H9 (cell line): Measurements from ENCODE around the gene TMEM97. TPM values are rescaled to one million over a fixed set of nuclear protein-coding genes. Genes with fewer than 3 reads are reported as not detected.
A peak's percentile ranks its signal among the peaks of the same experiment; 100 is the strongest.

Source experiments
- DNase-seq: peaks from one replicate; pipeline ENCODE4 v3.0.0-alpha.2; 2017
- H2AFZ ChIP-seq: one replicate; pipeline ENCODE4 v1.6.1; 2013; ENCODE audit warnings: mild to moderate bottlenecking, low read length, control low read depth, moderate library complexity
- H2AK5ac ChIP-seq: 2 replicates; pipeline ENCODE4 v1.6.1; 2013; ENCODE audit warnings: low read length, control low read depth, mixed read lengths; ENCODE audit not compliant: insufficient read length
- H2BK120ac ChIP-seq: one replicate; pipeline ENCODE4 v1.6.1; 2013; ENCODE audit warnings: low read depth, mild to moderate bottlenecking, low read length, control low read depth, inconsistent platforms; ENCODE audit not compliant: poor library complexity, severe bottlenecking
- H2BK12ac ChIP-seq: 2 replicates; pipeline ENCODE4 v1.6.1; 2013; ENCODE audit warnings: low read length, control low read depth, mixed read lengths, low read depth; ENCODE audit not compliant: insufficient read length
- H2BK15ac ChIP-seq: 2 replicates; pipeline ENCODE4 v1.6.1; 2013; ENCODE audit warnings: low read depth, low read length, control low read depth
- H2BK20ac ChIP-seq: one replicate; pipeline ENCODE4 v1.6.1; 2013; ENCODE audit warnings: low read depth, mild to moderate bottlenecking, low read length, control low read depth, inconsistent platforms; ENCODE audit not compliant: poor library complexity, severe bottlenecking
- H2BK5ac ChIP-seq: 2 replicates; pipeline ENCODE4 v1.6.1; 2013; ENCODE audit warnings: low read length, control low read depth, mixed read lengths; ENCODE audit not compliant: insufficient read length
- H3K14ac ChIP-seq: 2 replicates; pipeline ENCODE4 v1.6.1; 2013; ENCODE audit warnings: low read length, control low read depth; ENCODE audit not compliant: insufficient read depth
- H3K18ac ChIP-seq: 2 replicates; pipeline ENCODE4 v1.6.1; 2013; ENCODE audit warnings: low read depth, mild to moderate bottlenecking, mixed read lengths, low read length, control low read depth; ENCODE audit not compliant: insufficient read length
- H3K23ac ChIP-seq: 2 replicates; pipeline ENCODE4 v1.6.1; 2013; ENCODE audit warnings: low read length, control low read depth, mixed read lengths, low read depth; ENCODE audit not compliant: insufficient read length
- H3K23me2 ChIP-seq: 2 replicates; pipeline ENCODE4 v1.6.1; 2013; ENCODE audit warnings: low read depth, mild to moderate bottlenecking, mixed read lengths, low read length, control low read depth; ENCODE audit not compliant: insufficient read length, poor library complexity, severe bottlenecking
- H3K27ac ChIP-seq: 2 replicates; pipeline ENCODE4 v1.5.1; 2013; ENCODE audit warnings: low read length, control low read depth, mixed read lengths, low read depth; ENCODE audit not compliant: insufficient read length
- H3K27me3 ChIP-seq: 2 replicates; pipeline ENCODE4 v1.6.1; 2013; ENCODE audit warnings: low read length, control low read depth, inconsistent platforms; ENCODE audit not compliant: insufficient read depth
- H3K4ac ChIP-seq: 2 replicates; pipeline ENCODE4 v1.6.1; 2013; ENCODE audit warnings: low read depth, mild to moderate bottlenecking, control low read depth, inconsistent platforms, low read length, moderate library complexity
- H3K4me1 ChIP-seq: 2 replicates; pipeline ENCODE4 v1.6.1; 2013; ENCODE audit warnings: low read length, control low read depth, inconsistent platforms; ENCODE audit not compliant: insufficient read depth
- H3K4me2 ChIP-seq: 2 replicates; pipeline ENCODE4 v1.6.1; 2013; ENCODE audit warnings: low read length, control low read depth, mixed read lengths; ENCODE audit not compliant: insufficient read length, insufficient read depth
- H3K56ac ChIP-seq: 2 replicates; pipeline ENCODE4 v1.6.1; 2013; ENCODE audit warnings: low read depth, mild to moderate bottlenecking, mixed read lengths, low read length, control low read depth; ENCODE audit not compliant: insufficient read length
- H3K79me1 ChIP-seq: 2 replicates; pipeline ENCODE4 v1.6.1; 2013; ENCODE audit warnings: low read depth, mild to moderate bottlenecking, moderate library complexity, low read length, control low read depth, inconsistent platforms; ENCODE audit not compliant: insufficient read depth, poor library complexity, severe bottlenecking
- H3K79me2 ChIP-seq: 2 replicates; pipeline ENCODE4 v1.6.1; 2013; ENCODE audit warnings: low read length, control low read depth, inconsistent platforms; ENCODE audit not compliant: insufficient read depth
- H3K9ac ChIP-seq: 2 replicates; pipeline ENCODE4 v1.6.1; 2013; ENCODE audit warnings: low read length, control low read depth, mixed read lengths; ENCODE audit not compliant: insufficient read length; ENCODE audit errors: extremely low read depth
- H3K9me3 ChIP-seq: one replicate; pipeline ENCODE4 v1.6.1; 2013; ENCODE audit warnings: low read depth, low read length, inconsistent platforms; ENCODE audit not compliant: control insufficient read depth
- H3T11ph ChIP-seq: one replicate; pipeline ENCODE4 v1.6.1; 2013; ENCODE audit warnings: mild to moderate bottlenecking, low read length, control low read depth, inconsistent platforms
- H4K20me1 ChIP-seq: one replicate; pipeline ENCODE4 v1.6.1; 2013; ENCODE audit not compliant: control insufficient read depth, insufficient read length, insufficient read depth
- H4K5ac ChIP-seq: 2 replicates; pipeline ENCODE4 v1.6.1; 2013; ENCODE audit warnings: low read depth, mild to moderate bottlenecking, mixed read lengths, low read length, control low read depth; ENCODE audit not compliant: insufficient read length
- H4K8ac ChIP-seq: replicated peaks from 2 replicates; pipeline ENCODE4 v1.6.1; 2013; ENCODE audit warnings: low read length, control low read depth, mixed read lengths, low read depth; ENCODE audit not compliant: insufficient read length
- H4K91ac ChIP-seq: 2 replicates; pipeline ENCODE4 v1.6.1; 2013; ENCODE audit warnings: low read depth, mild to moderate bottlenecking, moderate library complexity, mixed read lengths, low read length, control low read depth; ENCODE audit not compliant: insufficient read length
- H3K27ac Mint-ChIP-seq, 3 experiments: 2 replicates in 2 of 3; 3 replicates in 1 of 3; pipeline ENCODE4 v1.8.0; 2020 to 2021; ENCODE audit warnings: mixed read lengths in 3 of 3, mild to moderate bottlenecking in 1 of 3, moderate library complexity in 1 of 3
- H3K27me3 Mint-ChIP-seq: 2 replicates; pipeline ENCODE4 v1.8.0; 2021; ENCODE audit warnings: low read depth, mild to moderate bottlenecking, moderate library complexity, mixed read lengths
- H3K36me3 Mint-ChIP-seq, 3 experiments: 2 replicates in 2 of 3; 3 replicates in 1 of 3; pipeline ENCODE4 v1.8.0; 2020 to 2021; ENCODE audit warnings: low read depth in 3 of 3, mixed read lengths in 3 of 3; ENCODE audit not compliant: insufficient read depth in 1 of 3
- H3K4me1 Mint-ChIP-seq, 2 experiments: 2 replicates each; pipeline ENCODE4 v1.8.0; 2020; ENCODE audit warnings: mixed read lengths in 2 of 2
- H3K4me3 Mint-ChIP-seq, 2 experiments: 2 replicates in 1 of 2; 3 replicates in 1 of 2; pipeline ENCODE4 v1.8.0; 2020 to 2021; ENCODE audit warnings: mild to moderate bottlenecking in 2 of 2, mixed read lengths in 2 of 2, moderate library complexity in 1 of 2
- H3K9me3 Mint-ChIP-seq, 2 experiments: 2 replicates in 1 of 2; 3 replicates in 1 of 2; pipeline ENCODE4 v1.8.0; 2020; ENCODE audit warnings: mild to moderate bottlenecking in 2 of 2, mixed read lengths in 2 of 2, moderate library complexity in 1 of 2
- CTCF ChIP-seq: fragments of 200-600 bp; sonication (generic); conservative IDR thresholded peaks from 3 replicates; pipeline ENCODE4 v1.8.0; 2021; ENCODE audit warnings: antibody characterized with exemption, mild to moderate bottlenecking
- WGBS: extraction: QIAGEN DNeasy Blood & Tissue Kit; methylation state at CpG from one replicate; pipeline ENCODE4 v1.1.7; 2013; ENCODE audit warnings: missing lambda C conversion rate, low lambda C conversion rate, mixed read lengths; ENCODE audit not compliant: insufficient read length; ENCODE audit errors: extremely low coverage; 5-methylcytosine and 5-hydroxymethylcytosine counted together
- total RNA-seq: library from RNA; stranded (reverse); gene quantifications from 2 replicates; pipeline ENCODE4 v1.2.1, GENCODE V29; 2021

Gene TMEM97
- total RNA-seq, 1 experiment from 2014 or later = 116 TPM

- no peak overlapping the region for H2AFZ ChIP-seq
- H3K14ac ChIP-seq = no peak overlapping the region
- H3K23ac ChIP-seq = no peak overlapping the region
- H4K20me1 ChIP-seq = peaks cover 3% of the 10 kb centered on the region
- no peak overlapping the region for H4K8ac ChIP-seq
- peaks cover 4% of the 10 kb centered on the region for H3K4me1 ChIP-seq
- H2BK15ac ChIP-seq = no peak overlapping the region
- peaks cover under 1% of the 10 kb centered on the region for H3K23me2 ChIP-seq
- H3K4me1 Mint-ChIP-seq = peaks cover 17 to 19% of the 10 kb centered on the region in 2 experiments
- no peak overlapping the region for H3K4me3 Mint-ChIP-seq
- no peak overlapping the region for H2AK5ac ChIP-seq
- H3K79me2 ChIP-seq = peaks cover 37% of the 10 kb centered on the region; the same call in 1 of the 2 replicates
- H3K9me3 Mint-ChIP-seq = no peaks in the 10 kb centered on the region
- H3K27me3 Mint-ChIP-seq = no peaks in the 10 kb centered on the region
- H3K4ac ChIP-seq = no peak overlapping the region
- no peak overlapping the region for H2BK12ac ChIP-seq
- 0 out of 7 replicates have a peak overlapping the region, but pooled peaks of 1 of the 3 experiments have one; percentile 16 for H3K27ac Mint-ChIP-seq
- peaks cover 29 to 56% (median 52%) of the 10 kb centered on the region in 3 experiments; a peak in 6 of 7 replicates for H3K36me3 Mint-ChIP-seq
- no peak overlapping the region for H3K18ac ChIP-seq
- no peaks in the 10 kb centered on the region for H3K27me3 ChIP-seq
- WGBS = no CpG with 5 or more reads among the region's 7 CpGs
- H2BK120ac ChIP-seq = no peak overlapping the region
- H3K79me1 ChIP-seq = peaks cover 9% of the 10 kb centered on the region
- H4K91ac ChIP-seq = no peak overlapping the region
- no peak overlapping the region for H3T11ph ChIP-seq
- no peak overlapping the region for H3K27ac ChIP-seq
- H4K5ac ChIP-seq = no peak overlapping the region
- peak; percentile 17 for DNase-seq
- no peak overlapping the region for H3K9ac ChIP-seq
- no peak overlapping the region for H3K56ac ChIP-seq
- H3K4me2 ChIP-seq = no peak overlapping the region
- no peak for TF ChIP-seq CTCF
- H2BK20ac ChIP-seq = no peak overlapping the region
- H3K9me3 ChIP-seq = no peaks in the 10 kb centered on the region
- H2BK5ac ChIP-seq = no peak overlapping the region
Observed at GRCh38 chr17:28326114-28326513, 7.1 kb downstream of the TMEM97 start.
